ENCODE data around the gene FAM111B. TPM values are rescaled to one million over a fixed set of nuclear protein-coding genes. Genes with fewer than 3 reads are reported as not detected.
A peak's percentile ranks its signal among the peaks of the same experiment; 100 is the strongest.
"Not testable (repeated sequence)": the region's sequence is repeated elsewhere in the genome, so short reads cannot be mapped to it uniquely, and the experiment has no call there.

Gene FAM111B
- 54.9 and 57.3 TPM in 2 replicates for total RNA-seq

GRCh38 chr11:59106363-59107336 lies at the start of gene FAM111B:
TSS of gene FAM111B (plus strand) at chr11:59107237. CDS start at chr11:59109626, 2,389 bp downstream.
- H3K27me3 Mint-ChIP-seq (ENCODE audit: insufficient read depth): no peaks in the 10 kb centered on the region
- H3K9me3 Mint-ChIP-seq: no peaks in the 10 kb centered on the region
- peak within 1 kb of the TSS; percentile 93 for H3K4me3 Mint-ChIP-seq
- intact Hi-C loops (cut with micrococcal nuclease): loop anchor here (1.0 to 10.0 kb wide), 8 partner anchors 30 to 562 kb away; partner anchors contain the start of genes FAM111A and PATL1
- DNase-seq (ENCODE audit: low spot score): peak; percentile 73
- peaks cover 14% of the 10 kb centered on the region for H3K36me3 Mint-ChIP-seq (ENCODE audit: low read depth)
- H3K4me1 Mint-ChIP-seq (ENCODE audit: low read depth): peaks cover 80% of the 10 kb centered on the region
- H3K27ac Mint-ChIP-seq: peak within 1 kb of the TSS; percentile 82

- H3K9me3 Mint-ChIP-seq; H3K36me3 Mint-ChIP-seq (ENCODE audit: low read depth); H3K27ac Mint-ChIP-seq: not testable (repeated sequence)
- DNase-seq (ENCODE audit: low spot score): peak; percentile 74
- Mint-ChIP-seq H3K27me3 (ENCODE audit: insufficient read depth) (peaks cover 33% of the 10 kb centered on the region), H3K4me3 (peak overlapping the region; percentile 81), H3K4me1 (ENCODE audit: low read depth) (peaks cover 11% of the 10 kb centered on the region)
- intact Hi-C loops (cut with micrococcal nuclease): loop anchor here (1.0 kb wide), 3 partner anchors 49 to 404 kb away; partner anchors contain the start of gene FAM111B
Measured at GRCh38 chr11:59058120-59059033, 48.7 kb upstream of the FAM111B start.

- H3K9me3 Mint-ChIP-seq; H3K27ac Mint-ChIP-seq; intact Hi-C loops (cut with micrococcal nuclease); H3K36me3 Mint-ChIP-seq (ENCODE audit: low read depth); H3K4me3 Mint-ChIP-seq; DNase-seq (ENCODE audit: low spot score): not testable (repeated sequence)
- Mint-ChIP-seq H3K27me3 (ENCODE audit: insufficient read depth) (peaks cover 34% of the 10 kb centered on the region), H3K4me1 (ENCODE audit: low read depth) (peaks cover 11% of the 10 kb centered on the region)
Measured at GRCh38 chr11:59060096-59060495, 46.9 kb upstream of the FAM111B start.

GRCh38 chr11:59062602-59063529 lies 44.2 kb upstream of the FAM111B start:
- peaks cover 9% of the 10 kb centered on the region for H3K4me1 Mint-ChIP-seq (ENCODE audit: low read depth)
- no peak for DNase-seq (ENCODE audit: low spot score)
- H3K9me3 Mint-ChIP-seq: no peaks in the 10 kb centered on the region
- no peaks in the 10 kb centered on the region for H3K36me3 Mint-ChIP-seq (ENCODE audit: low read depth)
- H3K27ac Mint-ChIP-seq: no peak overlapping the region
- intact Hi-C loops (cut with micrococcal nuclease): no loop called here
- H3K27me3 Mint-ChIP-seq (ENCODE audit: insufficient read depth): peaks cover 28% of the 10 kb centered on the region
- H3K4me3 Mint-ChIP-seq: no peak overlapping the region

GRCh38 chr11:59063996-59064727 lies 42.9 kb upstream of the FAM111B start:
- H3K36me3 Mint-ChIP-seq (ENCODE audit: low read depth); H3K4me1 Mint-ChIP-seq (ENCODE audit: low read depth); intact Hi-C loops (cut with micrococcal nuclease); H3K27ac Mint-ChIP-seq; DNase-seq (ENCODE audit: low spot score); H3K4me3 Mint-ChIP-seq; H3K9me3 Mint-ChIP-seq: not testable (repeated sequence)
- peaks cover 24% of the 10 kb centered on the region for H3K27me3 Mint-ChIP-seq (ENCODE audit: insufficient read depth)

- no peak overlapping the region for H3K27ac Mint-ChIP-seq
- H3K4me1 Mint-ChIP-seq (ENCODE audit: low read depth): no peaks in the 10 kb centered on the region
- intact Hi-C loops (cut with micrococcal nuclease): no loop called here
- DNase-seq (ENCODE audit: low spot score): no peak
- peaks cover 26% of the 10 kb centered on the region for H3K27me3 Mint-ChIP-seq (ENCODE audit: insufficient read depth)
- no peaks in the 10 kb centered on the region for H3K36me3 Mint-ChIP-seq (ENCODE audit: low read depth)
- H3K9me3 Mint-ChIP-seq: no peaks in the 10 kb centered on the region
- H3K4me3 Mint-ChIP-seq: no peak overlapping the region
Measured at GRCh38 chr11:59069087-59069486, 38.0 kb upstream of the FAM111B start.

GRCh38 chr11:59076876-59077571 lies 30.0 kb upstream of the FAM111B start:
- H3K4me1 Mint-ChIP-seq (ENCODE audit: low read depth): peaks cover 5% of the 10 kb centered on the region
- no peak overlapping the region for H3K27ac Mint-ChIP-seq
- H3K36me3 Mint-ChIP-seq (ENCODE audit: low read depth): no peaks in the 10 kb centered on the region
- intact Hi-C loops (cut with micrococcal nuclease): no loop called here
- no peak for DNase-seq (ENCODE audit: low spot score)
- H3K9me3 Mint-ChIP-seq: no peaks in the 10 kb centered on the region
- H3K4me3 Mint-ChIP-seq: no peak overlapping the region
- peaks cover 28% of the 10 kb centered on the region for H3K27me3 Mint-ChIP-seq (ENCODE audit: insufficient read depth)

GRCh38 chr11:59078435-59078834 lies 28.6 kb upstream of the FAM111B start:
- intact Hi-C loops (cut with micrococcal nuclease): no loop called here
- H3K9me3 Mint-ChIP-seq: no peaks in the 10 kb centered on the region
- peaks cover 30% of the 10 kb centered on the region for H3K27me3 Mint-ChIP-seq (ENCODE audit: insufficient read depth)
- peaks cover 5% of the 10 kb centered on the region for H3K4me1 Mint-ChIP-seq (ENCODE audit: low read depth)
- H3K36me3 Mint-ChIP-seq (ENCODE audit: low read depth): no peaks in the 10 kb centered on the region
- H3K27ac Mint-ChIP-seq: no peak overlapping the region
- no peak overlapping the region for H3K4me3 Mint-ChIP-seq
- no peak for DNase-seq (ENCODE audit: low spot score)

GRCh38 chr11:59079086-59079485 lies 28.0 kb upstream of the FAM111B start:
- H3K36me3 Mint-ChIP-seq (ENCODE audit: low read depth): no peaks in the 10 kb centered on the region

GRCh38 chr11:59080421-59080820 lies 26.6 kb upstream of the FAM111B start:
- peaks cover 23% of the 10 kb centered on the region for H3K27me3 Mint-ChIP-seq (ENCODE audit: insufficient read depth)
- H3K4me3 Mint-ChIP-seq; H3K4me1 Mint-ChIP-seq (ENCODE audit: low read depth); H3K36me3 Mint-ChIP-seq (ENCODE audit: low read depth); H3K9me3 Mint-ChIP-seq; intact Hi-C loops (cut with micrococcal nuclease); DNase-seq (ENCODE audit: low spot score); H3K27ac Mint-ChIP-seq: not testable (repeated sequence)

More at GRCh38 chr11:59079086-59079485, 28.0 kb upstream of the FAM111B start:
- Mint-ChIP-seq H3K9me3 (no peaks in the 10 kb centered on the region), H3K27me3 (ENCODE audit: insufficient read depth) (peaks cover 33% of the 10 kb centered on the region), H3K27ac (no peak overlapping the region), H3K4me3 (no peak overlapping the region), H3K4me1 (ENCODE audit: low read depth) (peaks cover 5% of the 10 kb centered on the region)
- intact Hi-C loops (cut with micrococcal nuclease): no loop called here
- no peak for DNase-seq (ENCODE audit: low spot score)

- H3K4me3 Mint-ChIP-seq; H3K9me3 Mint-ChIP-seq; H3K4me1 Mint-ChIP-seq (ENCODE audit: low read depth); DNase-seq (ENCODE audit: low spot score); H3K36me3 Mint-ChIP-seq (ENCODE audit: low read depth); H3K27ac Mint-ChIP-seq; intact Hi-C loops (cut with micrococcal nuclease): not testable (repeated sequence)
- peaks cover 22% of the 10 kb centered on the region for H3K27me3 Mint-ChIP-seq (ENCODE audit: insufficient read depth)
Measured at GRCh38 chr11:59081430-59082020, 25.5 kb upstream of the FAM111B start.

Measured in activated T-helper 1 cell treated with anti-CD3 and anti-CD28 coated beads, Interleukin-12 subunit alpha, Interleukin-12 subunit beta, Interleukin-2, Interleukin-4 antibody, amounts not matched to agents 30 ng/mL and 10 ng/mL and 1 ng/mL, durations not matched to agents 14 hours and 24 hours and 36 hours (primary cell).